HG03060 (cell line): ENCODE measurements around the gene RBL1.
"Not testable (repeated sequence)": the region's sequence is repeated elsewhere in the genome, so short reads cannot be mapped to it uniquely, and the experiment has no call there.

Experiments used
- ATAC-seq: cut with Tn5 transposase; IDR thresholded peaks from one replicate; pipeline ENCODE4 v1.9.1; 2021; ENCODE audit warnings: low read depth, moderate number of reproducible peaks; ENCODE audit not compliant: unreplicated experiment

The RBL1 gene

DNA sequence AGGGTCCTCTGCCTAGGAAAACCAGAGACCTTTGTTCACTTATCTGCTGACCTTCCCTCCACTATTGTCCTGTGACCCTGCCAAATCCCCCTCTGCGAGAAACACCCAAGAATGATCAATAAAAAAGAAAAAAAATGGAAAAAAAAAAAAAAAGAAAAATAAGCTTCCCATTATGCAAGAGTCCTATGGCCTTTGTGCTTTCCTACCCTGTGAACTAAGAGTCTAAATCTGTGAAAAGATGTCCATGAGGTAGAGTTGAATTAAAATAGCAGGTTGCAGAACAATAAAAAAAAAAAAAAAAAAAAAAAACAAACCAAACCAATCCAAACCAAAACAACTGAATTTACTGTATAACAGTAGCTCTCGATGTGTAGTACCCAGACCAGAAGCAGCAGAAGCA lies 94.2 kb downstream of the RBL1 start:
- not testable (repeated sequence) for ATAC-seq

DNA sequence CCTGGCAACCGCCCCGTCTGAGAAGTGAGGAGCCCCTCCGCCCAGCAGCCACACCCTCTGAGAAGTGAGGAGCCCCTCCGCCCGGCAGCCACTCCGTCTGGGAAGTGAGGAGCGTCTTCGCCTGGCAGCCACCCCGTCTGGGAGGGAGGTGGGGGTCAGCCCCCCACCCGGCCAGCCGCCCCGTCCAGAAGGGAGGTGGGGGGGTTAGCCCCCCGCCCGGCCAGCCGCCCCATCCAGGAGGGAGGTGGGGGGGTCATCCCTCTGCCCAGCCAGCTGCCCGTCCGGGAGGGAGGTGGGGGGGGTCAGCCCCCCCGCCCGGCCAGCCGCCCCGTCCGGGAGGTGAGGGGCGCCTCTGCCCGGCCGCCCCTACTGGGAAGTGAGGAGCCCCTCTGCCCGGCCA lies 95.6 kb downstream of the RBL1 start:
- ATAC-seq: not testable (repeated sequence)

- ATAC-seq: no peak
Observed at GRCh38 chr20:36998652-36999051, 97.1 kb downstream of the RBL1 start.

GRCh38 chr20:36997121-36997520 lies 98.7 kb downstream of the RBL1 start:
- no peak for ATAC-seq

DNA sequence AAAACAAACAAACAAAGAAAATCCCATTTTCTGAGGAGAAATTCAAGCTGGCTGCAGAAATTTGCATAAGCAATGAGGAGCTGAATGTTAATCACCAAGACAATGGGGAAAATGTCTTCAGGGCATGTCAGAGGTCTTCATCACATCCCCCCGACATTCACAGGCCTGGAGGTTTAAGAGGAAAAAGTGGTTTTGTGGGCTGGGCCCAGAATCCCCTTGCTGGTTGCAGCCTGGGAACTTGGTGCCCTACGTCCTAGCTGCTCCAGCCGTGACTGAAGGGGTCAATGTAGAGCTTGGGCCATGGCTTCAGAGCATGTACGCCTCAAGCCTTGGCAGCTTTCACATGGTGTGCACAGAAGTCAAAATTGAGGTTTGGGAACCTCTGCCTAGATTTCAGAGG lies 101.6 kb downstream of the RBL1 start:
- not testable (repeated sequence) for ATAC-seq

DNA sequence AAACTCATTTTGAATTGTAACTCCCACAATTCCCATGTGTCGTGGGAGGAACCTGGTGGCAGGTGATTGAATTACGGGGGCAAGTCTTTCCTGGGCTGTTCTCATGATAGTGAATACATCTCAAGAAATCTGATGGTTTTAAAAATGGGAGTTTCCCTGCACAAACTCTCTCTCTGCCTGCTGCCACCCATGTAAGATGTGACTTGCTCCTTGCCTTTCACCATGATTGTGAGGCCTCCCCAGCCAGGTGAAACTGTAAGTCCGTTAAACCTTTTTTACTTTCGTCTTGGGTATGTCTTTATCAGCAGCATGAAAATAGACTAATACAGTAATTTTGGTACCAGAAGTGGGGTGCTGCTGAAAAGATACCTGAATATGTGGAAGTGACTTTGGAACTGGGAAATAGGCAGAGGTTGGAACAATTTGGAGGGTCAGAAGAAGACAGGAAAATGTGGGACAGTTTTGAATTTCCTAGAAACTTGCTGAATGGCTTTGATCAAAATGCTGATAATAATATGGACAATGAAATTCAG lies 102.9 kb downstream of the RBL1 start:
- no peak for ATAC-seq

DNA sequence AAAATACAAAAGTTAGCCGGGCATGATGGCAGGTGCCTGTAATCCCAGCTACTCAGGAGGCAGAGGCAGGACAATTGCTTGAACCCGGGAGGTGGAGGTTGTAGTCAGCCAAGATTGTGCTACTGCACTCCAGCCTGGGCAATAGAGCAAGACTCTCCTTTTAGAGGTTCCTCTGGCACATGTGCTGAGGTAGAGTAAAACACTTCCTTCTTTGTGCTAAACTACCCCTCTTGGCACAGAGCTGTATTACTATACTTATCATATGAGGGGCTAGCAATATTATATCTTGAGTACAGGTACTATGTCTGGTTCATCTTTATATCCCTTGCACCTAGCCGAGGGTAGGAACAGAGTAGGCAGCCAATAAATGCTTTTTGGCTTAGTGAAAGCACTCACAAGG lies 104.1 kb downstream of the RBL1 start:
- no peak for ATAC-seq

DNA sequence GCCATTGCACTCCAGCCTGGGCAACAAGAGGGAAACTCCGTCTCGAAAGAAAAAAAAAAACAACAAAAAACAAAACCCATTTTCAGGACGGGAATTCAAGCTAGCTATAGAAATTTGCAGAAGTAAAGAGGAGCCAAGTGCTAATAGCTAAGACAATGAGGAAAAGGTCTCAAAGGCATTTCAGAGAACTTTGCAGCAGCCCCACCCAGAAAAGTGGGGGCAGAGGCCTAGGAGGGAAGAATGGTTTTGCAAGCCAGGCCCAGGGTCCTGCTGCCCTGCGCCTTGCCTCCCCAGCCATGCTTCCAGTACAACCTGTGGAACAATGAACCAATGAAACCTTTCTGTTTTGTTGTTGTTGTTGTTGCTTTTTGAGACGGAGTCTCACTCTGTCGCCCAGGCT lies 106.0 kb downstream of the RBL1 start:
- ATAC-seq: no peak

- no peak for ATAC-seq
Observed at GRCh38 chr20:36988494-36988966, 107.3 kb downstream of the RBL1 start.

DNA sequence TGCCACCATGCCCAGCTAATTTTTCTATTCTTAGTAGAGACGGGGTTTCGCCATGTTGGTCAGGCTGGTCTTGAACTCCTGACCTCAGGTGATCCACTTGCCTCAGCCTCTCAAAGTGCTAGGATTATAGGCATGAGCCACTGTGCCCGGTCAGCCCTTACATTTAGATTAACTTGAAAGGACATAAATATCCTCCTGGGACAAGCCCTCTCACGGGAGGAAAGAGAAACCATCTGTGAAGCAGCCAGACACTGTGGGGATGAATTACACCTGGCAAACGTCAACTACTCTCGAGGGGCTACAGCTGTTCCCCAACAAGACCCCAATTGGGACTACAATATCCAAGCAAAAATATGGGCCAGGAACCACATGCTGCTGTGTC lies 111.5 kb downstream of the RBL1 start:
- no peak for ATAC-seq

GRCh38 chr20:36975099-36975818 lies 120.5 kb downstream of the RBL1 start:
- ATAC-seq: no peak

DNA sequence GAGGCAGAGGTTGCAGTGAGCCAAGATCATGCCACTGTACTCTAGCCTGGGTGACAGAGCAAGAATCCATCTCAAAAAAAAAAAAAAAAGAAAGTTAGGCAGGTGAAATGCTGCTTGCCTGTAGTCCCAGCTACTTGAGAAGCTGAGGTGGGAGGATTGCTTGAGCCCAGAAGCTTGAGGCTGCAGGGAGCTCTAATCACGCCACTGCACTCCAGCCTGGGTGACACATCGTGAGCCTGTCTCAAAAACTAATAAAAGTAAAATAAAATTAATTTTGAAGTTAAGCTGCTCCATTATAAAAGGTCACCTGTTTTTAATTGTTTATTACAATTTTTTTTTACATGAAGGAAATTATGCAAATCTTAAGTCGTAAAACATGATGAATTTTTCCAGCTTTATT lies 121.1 kb downstream of the RBL1 start:
- ATAC-seq: no peak

DNA sequence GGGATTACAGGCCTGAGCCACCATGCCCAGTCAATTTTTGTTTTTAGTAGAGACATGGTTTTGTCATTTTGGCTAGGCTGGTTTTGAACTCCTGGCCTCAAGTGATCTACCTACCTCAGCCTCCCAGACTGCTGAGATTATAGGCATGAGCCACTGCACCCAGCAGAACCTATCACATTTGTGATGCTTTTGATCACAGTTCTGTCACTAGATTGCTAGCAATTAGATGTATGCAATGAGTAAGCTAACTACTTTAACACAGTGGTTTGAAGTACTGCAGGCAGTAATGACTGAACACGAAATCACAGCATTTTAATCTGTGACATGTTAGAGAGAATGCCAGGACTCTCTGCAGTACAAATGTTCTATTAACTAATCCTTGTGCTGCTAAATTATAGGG lies 124.7 kb downstream of the RBL1 start:
- ATAC-seq: no peak

DNA sequence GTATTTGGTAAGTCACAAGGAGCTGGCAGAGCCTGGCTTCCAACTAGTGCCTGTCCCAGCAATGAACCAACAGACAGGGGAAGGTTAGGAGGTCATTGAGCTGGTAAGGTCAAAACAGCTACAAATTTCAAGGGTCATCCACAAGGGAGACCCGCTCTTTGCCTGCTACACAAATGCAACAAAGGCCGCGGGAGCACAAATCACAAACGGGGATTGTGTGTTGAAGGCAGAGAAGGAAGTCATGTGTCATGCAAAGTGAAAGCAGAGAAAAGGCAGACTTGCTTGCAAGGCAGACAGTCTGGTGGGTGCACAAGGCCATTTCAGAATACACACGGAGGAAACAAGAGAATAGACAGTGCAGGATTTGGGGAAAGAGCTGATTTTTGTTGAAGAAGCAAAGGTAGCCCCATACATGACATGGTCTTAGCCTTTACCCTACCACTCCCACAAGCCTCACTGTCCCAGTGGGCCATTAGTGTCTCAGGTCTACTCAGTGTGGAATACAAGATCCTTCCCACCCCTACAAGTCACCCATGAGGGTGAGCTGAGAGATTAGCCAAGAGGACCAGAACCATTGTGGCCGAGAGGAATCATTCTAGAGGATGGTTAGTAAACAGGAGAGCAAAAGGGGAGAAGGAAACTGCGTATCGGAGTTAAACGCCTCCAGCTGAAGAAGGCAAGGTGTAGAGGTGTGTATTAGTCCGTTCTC lies 126.2 kb downstream of the RBL1 start:
- no peak for ATAC-seq

GRCh38 chr20:36969051-36969450 lies 126.7 kb downstream of the RBL1 start:
- ATAC-seq: no peak

DNA sequence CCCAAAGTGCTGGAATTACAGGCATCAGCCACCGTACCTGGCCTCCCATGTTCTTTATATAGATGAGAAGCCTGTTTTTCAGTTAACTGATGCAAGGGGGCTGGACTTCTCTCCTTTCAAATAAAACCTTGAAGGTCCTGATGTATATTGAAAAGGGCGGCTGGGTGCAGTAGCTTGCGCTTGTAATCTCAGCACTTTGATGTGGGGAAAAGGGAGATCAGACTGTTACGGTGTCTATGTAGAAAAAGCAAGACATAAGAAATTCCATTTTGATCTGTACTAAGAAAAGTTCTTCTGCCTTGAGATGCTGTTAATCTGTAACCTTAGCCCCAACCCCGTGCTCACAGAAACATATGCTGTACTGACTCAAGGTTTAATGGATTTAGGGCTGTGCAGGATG lies 128.2 kb downstream of the RBL1 start:
- no peak for ATAC-seq

GRCh38 chr20:36966965-36967364 lies 128.8 kb downstream of the RBL1 start:
- ATAC-seq: not testable (repeated sequence)

- ATAC-seq: not testable (repeated sequence)
Observed at GRCh38 chr20:36962354-36962941, 133.3 kb downstream of the RBL1 start.

- ATAC-seq: no peak
Observed at GRCh38 chr20:36959242-36959641, 136.6 kb downstream of the RBL1 start.

DNA sequence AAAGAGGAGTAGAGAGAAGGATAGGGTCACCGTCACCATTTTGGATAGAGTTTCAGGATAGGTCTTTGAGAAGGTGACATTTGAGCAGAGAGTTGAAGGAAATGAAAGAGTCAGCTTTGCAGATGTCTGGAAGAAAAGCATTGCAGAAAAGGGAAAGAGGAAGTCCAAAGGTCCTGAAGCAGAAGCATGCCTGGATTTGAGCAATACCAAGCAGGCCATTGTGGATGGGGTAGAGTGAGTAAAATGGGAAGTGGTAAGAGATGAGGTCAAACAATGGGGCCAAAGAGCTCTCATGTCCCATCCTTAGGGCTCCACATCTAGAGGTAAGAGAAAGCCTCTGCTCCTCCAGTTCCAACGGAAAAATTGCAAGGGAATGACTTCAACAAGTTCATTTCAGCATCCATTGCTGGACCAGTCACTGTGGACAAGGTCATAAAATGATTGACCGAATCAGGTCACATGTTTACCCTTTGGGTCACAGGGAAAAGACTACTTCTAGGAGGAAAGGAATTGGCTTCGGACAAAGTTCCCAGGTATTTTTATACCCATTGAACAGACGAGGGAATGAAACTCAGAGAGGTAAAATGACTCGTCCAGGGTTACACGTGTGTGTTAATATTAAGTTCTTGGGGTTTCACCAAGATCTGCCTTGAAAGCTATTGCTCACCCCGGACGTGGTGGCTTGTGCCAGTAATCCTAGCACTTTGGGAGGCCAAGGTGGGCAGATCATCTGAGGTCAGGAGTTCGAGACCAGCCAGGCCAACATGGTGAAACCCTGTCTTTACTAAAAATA lies 137.7 kb downstream of the RBL1 start:
- no peak for ATAC-seq

- ATAC-seq: no peak
Observed at GRCh38 chr20:36956674-36957073, 139.1 kb downstream of the RBL1 start.
